ENCODE data around the gene NAPB.

Gene NAPB

DNA sequence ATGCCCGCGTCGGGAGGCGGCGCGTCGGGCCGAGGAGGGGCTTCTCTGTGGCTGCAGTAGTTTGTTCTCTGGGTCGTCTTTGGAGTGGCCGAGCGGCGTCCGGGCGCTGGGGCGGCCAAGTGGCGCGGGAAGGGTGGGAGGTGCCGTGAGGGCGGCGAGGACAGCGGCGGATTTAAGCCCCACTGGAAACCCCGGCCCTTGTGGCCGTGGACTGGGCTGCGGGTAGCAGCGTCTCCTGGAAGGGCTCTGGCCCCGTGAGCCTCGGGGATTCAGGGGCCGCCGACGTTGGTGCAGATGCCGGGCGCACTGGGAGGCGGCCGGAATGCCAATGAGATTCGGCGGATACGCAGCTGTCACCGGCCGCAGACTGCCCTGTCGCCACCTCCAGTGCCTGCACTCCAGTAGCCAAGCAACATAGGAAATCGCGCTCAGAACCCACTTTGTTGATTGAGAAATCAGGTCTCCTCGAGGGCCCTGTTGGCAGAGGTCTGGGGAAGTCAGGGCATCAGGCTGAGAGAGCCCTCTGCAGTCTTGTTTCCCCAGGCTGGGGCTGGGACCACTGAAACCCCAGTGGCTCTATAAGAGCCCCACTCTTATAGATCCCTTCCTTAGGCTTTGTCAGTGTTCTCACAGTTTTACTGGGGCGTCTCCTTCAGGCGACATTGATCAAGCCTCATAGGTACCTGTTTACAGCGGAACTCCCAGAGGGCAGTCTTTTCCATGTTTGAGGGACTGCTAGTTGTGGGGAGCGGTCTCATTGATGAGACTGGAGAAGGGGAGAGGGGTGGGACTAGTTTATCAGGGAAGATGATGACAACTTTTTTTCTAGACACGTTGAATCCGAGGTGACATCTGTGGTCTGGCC is 58.7 kb downstream of the NAPB start:
- Histone ChIP-seq H3K27ac (peak overlapping the region; percentile 89), H3K9me3 (ENCODE audit: severe bottlenecking) (no peaks in the 10 kb centered on the region), H3K4me3 (ENCODE audit: low read depth, low read length) (peak overlapping the region; percentile 94), H3K27me3 (ENCODE audit: insufficient read depth, low read depth, severe bottlenecking) (no peaks in the 10 kb centered on the region), H3K36me3 (peaks cover 32% of the 10 kb centered on the region)
- TF ChIP-seq, protein P1, sequence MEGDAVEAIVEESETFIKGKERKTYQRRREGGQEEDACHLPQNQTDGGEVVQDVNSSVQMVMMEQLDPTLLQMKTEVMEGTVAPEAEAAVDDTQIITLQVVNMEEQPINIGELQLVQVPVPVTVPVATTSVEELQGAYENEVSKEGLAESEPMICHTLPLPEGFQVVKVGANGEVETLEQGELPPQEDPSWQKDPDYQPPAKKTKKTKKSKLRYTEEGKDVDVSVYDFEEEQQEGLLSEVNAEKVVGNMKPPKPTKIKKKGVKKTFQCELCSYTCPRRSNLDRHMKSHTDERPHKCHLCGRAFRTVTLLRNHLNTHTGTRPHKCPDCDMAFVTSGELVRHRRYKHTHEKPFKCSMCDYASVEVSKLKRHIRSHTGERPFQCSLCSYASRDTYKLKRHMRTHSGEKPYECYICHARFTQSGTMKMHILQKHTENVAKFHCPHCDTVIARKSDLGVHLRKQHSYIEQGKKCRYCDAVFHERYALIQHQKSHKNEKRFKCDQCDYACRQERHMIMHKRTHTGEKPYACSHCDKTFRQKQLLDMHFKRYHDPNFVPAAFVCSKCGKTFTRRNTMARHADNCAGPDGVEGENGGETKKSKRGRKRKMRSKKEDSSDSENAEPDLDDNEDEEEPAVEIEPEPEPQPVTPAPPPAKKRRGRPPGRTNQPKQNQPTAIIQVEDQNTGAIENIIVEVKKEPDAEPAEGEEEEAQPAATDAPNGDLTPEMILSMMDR (IDR thresholded peaks at IDR 0.05; ENCODE audit: low read depth, low read length), result no peak
- no peak for DNase-seq

DNA sequence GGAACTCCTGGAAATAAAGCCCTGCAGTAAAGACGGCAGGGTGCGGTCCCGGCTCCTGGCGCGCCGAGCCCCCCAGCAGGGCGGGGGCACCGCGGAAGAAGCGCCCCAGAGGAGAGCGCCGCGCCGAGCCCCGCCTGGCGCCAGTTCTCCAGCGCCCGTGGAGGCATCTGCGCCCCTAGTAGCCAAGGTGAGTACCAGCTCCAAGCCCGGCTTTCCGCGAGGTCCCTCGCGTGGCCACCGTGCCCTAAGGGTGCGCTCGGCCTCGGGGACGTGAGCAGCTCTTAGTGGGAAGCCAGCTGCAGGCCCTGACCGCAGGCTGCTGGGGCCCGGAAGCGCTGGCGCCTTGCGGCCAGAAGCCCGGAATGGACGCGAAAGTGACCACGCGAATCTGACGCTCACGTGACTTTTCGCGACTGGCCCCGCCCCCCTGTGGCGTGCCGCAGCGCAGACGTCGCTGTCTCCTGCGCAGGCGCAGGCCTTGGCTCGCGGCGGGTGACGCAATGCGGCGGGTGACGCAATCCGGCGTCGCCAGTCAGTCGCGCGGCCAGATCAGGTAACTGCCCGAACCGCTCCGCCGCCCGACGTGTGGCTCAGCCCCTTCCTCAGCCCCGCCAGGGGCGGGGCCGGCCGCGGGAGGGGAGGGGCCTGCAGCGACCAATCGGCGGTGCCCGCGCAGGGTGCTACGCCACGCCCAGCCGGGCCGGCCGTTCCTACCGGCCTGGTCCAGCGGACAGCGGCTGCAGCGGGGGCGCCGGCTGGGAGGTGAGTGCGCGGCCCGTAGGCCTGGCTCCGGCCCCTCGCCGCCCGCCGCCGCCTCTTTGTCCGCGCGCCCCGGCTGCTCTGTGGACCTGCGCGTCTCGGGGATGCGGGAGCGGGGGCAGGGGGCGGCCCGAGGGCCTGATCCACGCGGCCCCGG is 59.6 kb downstream of the NAPB start, which contains the start of gene GZF1:
TSS of gene GZF1 (plus strand) at position 707 of the 916 bp plus-strand sequence. CDS start 2,202 bp downstream, outside the sequence.
- Histone ChIP-seq H3K27ac (peak within 1 kb of the TSS; percentile 95), H3K36me3 (peaks cover 25% of the 10 kb centered on the region), H3K4me3 (ENCODE audit: low read depth, low read length) (peak within 1 kb of the TSS; percentile 94), H3K9me3 (ENCODE audit: severe bottlenecking) (no peaks in the 10 kb centered on the region), H3K27me3 (ENCODE audit: insufficient read depth, low read depth, severe bottlenecking) (no peaks in the 10 kb centered on the region)
- peak; percentile 97 for DNase-seq
- TF ChIP-seq, protein P1 (IDR thresholded peaks at IDR 0.05; ENCODE audit: low read depth, low read length), result no peak

DNA sequence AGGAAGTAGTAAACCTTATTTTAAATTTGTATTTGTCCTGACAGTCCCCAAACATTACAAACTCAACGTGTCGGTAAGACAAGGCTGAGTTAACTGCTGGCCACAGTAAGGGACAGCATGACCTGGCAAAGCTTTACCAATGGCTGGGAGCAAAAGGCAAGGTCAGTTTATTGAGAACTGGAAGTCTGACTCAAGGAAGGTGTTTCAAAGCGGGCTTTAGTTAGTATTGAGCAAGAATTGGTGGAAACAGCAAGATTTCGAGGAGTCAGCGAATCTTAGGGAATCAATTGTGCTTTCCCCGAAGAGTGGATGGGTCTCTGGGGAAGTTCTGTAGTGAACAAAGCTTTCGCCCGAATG is 60.2 kb downstream of the NAPB start:
- TF ChIP-seq, protein P1 (IDR thresholded peaks at IDR 0.05; ENCODE audit: low read depth, low read length), result no peak
- Histone ChIP-seq H3K27ac (peak overlapping the region; percentile 95), H3K9me3 (ENCODE audit: severe bottlenecking) (no peaks in the 10 kb centered on the region), H3K27me3 (ENCODE audit: insufficient read depth, low read depth, severe bottlenecking) (no peaks in the 10 kb centered on the region), H3K4me3 (ENCODE audit: low read depth, low read length) (peak overlapping the region; percentile 76), H3K36me3 (peaks cover 20% of the 10 kb centered on the region)
- no peak for DNase-seq

GRCh38 chr20:23360531-23360930 is 60.8 kb downstream of the NAPB start:
- Histone ChIP-seq H3K36me3 (peaks cover 20% of the 10 kb centered on the region), H3K27me3 (ENCODE audit: insufficient read depth, low read depth, severe bottlenecking) (no peaks in the 10 kb centered on the region), H3K4me3 (ENCODE audit: low read depth, low read length) (peak overlapping the region; percentile 76; the same call in 1 of the 2 replicates), H3K27ac (peak overlapping the region; percentile 95), H3K9me3 (ENCODE audit: severe bottlenecking) (no peaks in the 10 kb centered on the region)
- DNase-seq, result no peak
- TF ChIP-seq, protein P1 (IDR thresholded peaks at IDR 0.05; ENCODE audit: low read depth, low read length), result no peak

DNA sequence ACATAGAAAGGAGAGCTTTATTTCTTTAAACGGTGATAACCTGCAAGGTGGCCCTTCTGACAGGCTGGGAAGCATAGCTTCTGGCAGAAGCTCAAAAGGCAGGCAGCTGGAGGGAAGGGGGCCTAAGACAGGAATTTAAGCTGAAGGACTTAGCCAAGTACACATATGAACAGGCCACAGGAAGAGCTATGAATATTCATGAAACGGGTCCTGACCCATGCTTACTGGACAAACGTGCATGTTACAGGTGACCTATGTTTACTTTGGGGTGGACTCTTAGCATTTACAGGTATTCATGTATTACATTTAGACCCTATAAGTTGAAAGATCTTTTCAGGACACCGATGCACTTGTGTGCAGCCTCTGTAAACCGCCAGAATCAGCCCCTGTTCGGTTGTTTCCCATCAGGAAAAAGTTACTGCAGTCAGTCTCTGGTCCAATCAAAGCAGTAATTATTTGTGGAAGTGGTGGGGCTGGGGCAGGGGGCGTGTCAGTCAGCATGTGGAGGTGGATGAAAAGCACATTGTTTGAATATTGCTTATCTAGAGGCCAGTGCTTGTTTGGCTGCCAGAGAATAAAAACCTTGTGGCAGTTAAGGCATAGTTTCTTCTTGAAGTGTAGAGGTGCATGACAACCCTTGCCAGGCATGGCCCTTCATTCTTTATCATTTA is 62.2 kb downstream of the NAPB start:
- Histone ChIP-seq H3K4me3 (ENCODE audit: low read depth, low read length) (peak overlapping the region; percentile 50), H3K27ac (no peak overlapping the region; the same call in 1 of the 2 replicates), H3K9me3 (ENCODE audit: severe bottlenecking) (no peaks in the 10 kb centered on the region), H3K27me3 (ENCODE audit: insufficient read depth, low read depth, severe bottlenecking) (no peaks in the 10 kb centered on the region), H3K36me3 (peaks cover 21% of the 10 kb centered on the region)
- DNase-seq, result no peak
- TF ChIP-seq, protein P1 (IDR thresholded peaks at IDR 0.05; ENCODE audit: low read depth, low read length), result no peak
